ENCODE results near the gene ZC3H4. TPM values are rescaled to one million over a fixed set of nuclear protein-coding genes. Genes with fewer than 3 reads are reported as not detected.

ZC3H4 gene
- total and polyA plus RNA-seq, 9 of the 15 experiments (the other 6 are each of a cell fraction or from before 2014, with no cell fraction given), result 2.2 to 75.6 (median 18.3) TPM

GRCh38 chr19:47151627-47152026 lies 38.1 kb upstream of the ZC3H4 start (continued):
- TF ChIP-seq ZNF592 (IDR thresholded peaks at IDR 0.05) (0 out of 2 replicates have a peak, but pooled peaks have one; percentile 23), ZBTB8A (IDR thresholded peaks at IDR 0.05; ENCODE audit: partially characterized antibody) (no peak), DPF2 (IDR thresholded peaks at IDR 0.05) (no peak), ZBTB12 (CRISPR knock-in tag; IDR thresholded peaks at IDR 0.05) (no peak), MXI1 (IDR thresholded peaks at IDR 0.05; ENCODE audit: low read depth, low read length) (no peak), TOE1 (IDR thresholded peaks at IDR 0.05; ENCODE audit: borderline replicate concordance) (no peak), TOE1 (CRISPR knock-in tag; IDR thresholded peaks at IDR 0.05; ENCODE audit: borderline replicate concordance, low read depth) (no peak), RBM39 (optimal IDR thresholded peaks at IDR 0.05; ENCODE audit: low read depth, low read length) (no peak), SMAD1 (IDR thresholded peaks at IDR 0.05; ENCODE audit: low read depth, low read length, partially characterized antibody) (no peak), TBL1XR1 (IDR thresholded peaks at IDR 0.05; ENCODE audit: low read length in 2 of 2) (no peak), TEAD4 (IDR thresholded peaks at IDR 0.05; ENCODE audit: low read length) (peak; percentile 41; the same call in 1 of the 2 replicates), TEAD4 (CRISPR knock-in tag; IDR thresholded peaks at IDR 0.05; ENCODE audit: borderline replicate concordance) (no peak), ZNF324 (CRISPR knock-in tag; IDR thresholded peaks at IDR 0.05) (no peak), HNRNPH1 (optimal IDR thresholded peaks at IDR 0.05; ENCODE audit: low read depth, low read length) (no peak), ARID1B (IDR thresholded peaks at IDR 0.05) (peak; percentile 57; the same call in 1 of the 2 replicates), NCOA2 (IDR thresholded peaks at IDR 0.05; ENCODE audit: partially characterized antibody in 2 of 2) (no peak), GTF2B (IDR thresholded peaks at IDR 0.05; ENCODE audit: extremely low read depth, insufficient read length) (no peak), BCL6 (CRISPR knock-in tag; IDR thresholded peaks at IDR 0.05) (no peak), TCF3 (CRISPR knock-in tag; IDR thresholded peaks at IDR 0.05) (peak; percentile 75), EGR1 (conservative IDR thresholded peaks at IDR 0.05) (no peak), JUN (IDR thresholded peaks at IDR 0.05; ENCODE audit: borderline replicate concordance, low read depth, low read length) (no peak), JUN (CRISPR knock-in tag; IDR thresholded peaks at IDR 0.05; ENCODE audit: borderline replicate concordance) (no peak), ZBTB1 (CRISPR knock-in tag; IDR thresholded peaks at IDR 0.05; ENCODE audit: borderline replicate concordance, low read depth) (no peak), POLR2A (conservative IDR thresholded peaks at IDR 0.05) (no peak), JUNB (CRISPR knock-in tag; conservative IDR thresholded peaks at IDR 0.05) (no peak)
